ENCODE results near the gene LBP. TPM values are rescaled to one million over a fixed set of nuclear protein-coding genes. Genes with fewer than 3 reads are reported as not detected.

Gene LBP
- total and polyA plus RNA-seq, 2 of the 13 experiments (the other 11 are each of a cell fraction or from before 2014, with no cell fraction given), result 0.07 to 0.20 TPM

GRCh38 chr20:38343311-38344106 lies 2.8 kb upstream of the LBP start (continued):
- peak; percentile 98 for TF ChIP-seq ZNF687 (CRISPR knock-in tag; IDR thresholded peaks at IDR 0.05)
- peak; percentile 62 for TF ChIP-seq HNF1B (CRISPR knock-in tag; IDR thresholded peaks at IDR 0.05)
- TF ChIP-seq SATB2 (CRISPR knock-in tag; IDR thresholded peaks at IDR 0.05), result 0 out of 2 replicates have a peak, but pooled peaks have one; percentile 59
- TF ChIP-seq NFKB2 (CRISPR knock-in tag; IDR thresholded peaks at IDR 0.05; ENCODE audit: borderline replicate concordance), result peak; percentile 96
- peak; percentile 43; the same call in 1 of the 2 replicates for TF ChIP-seq NFYC (CRISPR knock-in tag; IDR thresholded peaks at IDR 0.05)
- TF ChIP-seq MIER2 (CRISPR knock-in tag; IDR thresholded peaks at IDR 0.05), result peak; percentile 68; the same call in 1 of the 2 replicates
- TF ChIP-seq ZIK1 (CRISPR knock-in tag; IDR thresholded peaks at IDR 0.05; ENCODE audit: borderline replicate concordance, low read depth), result 0 out of 2 replicates have a peak, but pooled peaks have one; percentile 43
- TF ChIP-seq DNMT3B (CRISPR knock-in tag; conservative IDR thresholded peaks at IDR 0.05), result peak; percentile 80; the same call in 1 of the 2 replicates
- peak; percentile 78; the same call in 1 of the 2 replicates for TF ChIP-seq KDM3A (CRISPR knock-in tag; IDR thresholded peaks at IDR 0.05; ENCODE audit: low read depth)
- TF ChIP-seq PLSCR1 (CRISPR knock-in tag; IDR thresholded peaks at IDR 0.05; ENCODE audit: borderline replicate concordance), result no peak
- peak; percentile 97 for TF ChIP-seq ZNF136 (CRISPR knock-in tag; IDR thresholded peaks at IDR 0.05; ENCODE audit: low read depth)
- TF ChIP-seq ZBTB34 (CRISPR knock-in tag; IDR thresholded peaks at IDR 0.05), result peak; percentile 70; the same call in 1 of the 2 replicates
- TF ChIP-seq SIX1 (CRISPR knock-in tag; IDR thresholded peaks at IDR 0.05; ENCODE audit: borderline replicate concordance), result no peak
- no peak; the same call in none of the 2 replicates for TF ChIP-seq ZNF331 (CRISPR knock-in tag; IDR thresholded peaks at IDR 0.05)
- peak; percentile 75; the same call in 1 of the 2 replicates for TF ChIP-seq MAZ (IDR thresholded peaks at IDR 0.05; ENCODE audit: borderline replicate concordance, low read depth, low read length)
- peak; percentile 79; the same call in 1 of the 2 replicates for TF ChIP-seq MAZ (CRISPR knock-in tag; IDR thresholded peaks at IDR 0.05; ENCODE audit: low read depth)
- TF ChIP-seq BATF2 (CRISPR knock-in tag; IDR thresholded peaks at IDR 0.05), result no peak
- no peak for TF ChIP-seq SOX6 (IDR thresholded peaks at IDR 0.05)
- TF ChIP-seq SOX6 (CRISPR knock-in tag; IDR thresholded peaks at IDR 0.05), result peak; percentile 57
- 0 out of 2 replicates have a peak, but pooled peaks have one; percentile 11 for TF ChIP-seq ZNF790 (CRISPR knock-in tag; IDR thresholded peaks at IDR 0.05; ENCODE audit: borderline replicate concordance)
